Activated CD8-positive, alpha-beta memory T cell treated with anti-CD3 and anti-CD28 coated beads, Interleukin-2, amount 50 U/mL, for 24 hours (primary cell): Measurements from ENCODE around the gene NTF4.
"Not testable (repeated sequence)": the region's sequence is repeated elsewhere in the genome, so short reads cannot be mapped to it uniquely, and the experiment has no call there.

Experiments
- DNase-seq: peaks from one replicate; pipeline ENCODE4 v3.0.0-alpha.2; 2020; ENCODE audit errors: extremely low read depth

NTF4 gene

GRCh38 chr19:49091391-49092038 lies 26.9 kb upstream of the NTF4 start:
- DNase-seq: no peak

- DNase-seq: no peak
Observed at GRCh38 chr19:49086296-49086695, 21.7 kb upstream of the NTF4 start.

GRCh38 chr19:49085868-49086232 lies 21.2 kb upstream of the NTF4 start:
- DNase-seq: no peak

GRCh38 chr19:49085020-49085867 lies 20.6 kb upstream of the NTF4 start, which contains the start of gene SNRNP70:
Gene SNRNP70 (plus strand): TSS chr19:49085451. CDS start chr19:49086415, 964 bp downstream.
- DNase-seq: peak; percentile 96

GRCh38 chr19:49084206-49085019 lies 19.8 kb upstream of the NTF4 start:
- DNase-seq: no peak

- no peak for DNase-seq
Observed at GRCh38 chr19:49081273-49081672, 16.7 kb upstream of the NTF4 start.

- no peak for DNase-seq
Observed at GRCh38 chr19:49080392-49080791, 15.8 kb upstream of the NTF4 start.

GRCh38 chr19:49074869-49075268 lies 10.3 kb upstream of the NTF4 start:
- DNase-seq: not testable (repeated sequence)

GRCh38 chr19:49073514-49074378 lies 9.1 kb upstream of the NTF4 start:
- no peak for DNase-seq

GRCh38 chr19:49071860-49072547 lies 7.4 kb upstream of the NTF4 start:
- no peak for DNase-seq

GRCh38 chr19:49070416-49070815 lies 5.8 kb upstream of the NTF4 start:
- no peak for DNase-seq

GRCh38 chr19:49069026-49069425 lies 4.4 kb upstream of the NTF4 start:
- no peak for DNase-seq

GRCh38 chr19:49067554-49067953 lies 2.9 kb upstream of the NTF4 start:
- DNase-seq: no peak

- DNase-seq: no peak
Observed at GRCh38 chr19:49065905-49066512, 1.4 kb upstream of the NTF4 start.

GRCh38 chr19:49064029-49064629 lies 489 bp downstream of the NTF4 start:
- DNase-seq: no peak

GRCh38 chr19:49061445-49061844 lies 3.2 kb downstream of the NTF4 start:
- DNase-seq: no peak

- no peak for DNase-seq
Observed at GRCh38 chr19:49061000-49061399, 3.6 kb downstream of the NTF4 start.

- DNase-seq: no peak
Observed at GRCh38 chr19:49059053-49059452, 5.6 kb downstream of the NTF4 start.

GRCh38 chr19:49058562-49058961 lies 6.1 kb downstream of the NTF4 start:
- DNase-seq: no peak

- no peak for DNase-seq
Observed at GRCh38 chr19:49057636-49058234, 6.9 kb downstream of the NTF4 start, which contains the start of gene CGB7. Gene CGB7 (minus strand): TSS chr19:49057749. CDS start chr19:49055375, 2,374 bp downstream.
